Uterus (tissue), 2 donors: ENCODE data around the gene GMDS.

ENCODE experiments used
- CTCF ChIP-seq, 4 experiments: fragments of 200-600 bp in 2 of 4; fragments of 450-650 bp in 2 of 4; sonication (generic) in 2 of 4; IDR thresholded peaks; one replicate each; pipeline ENCODE4 v1.5.1; 2016 to 2019; ENCODE audit warnings: antibody characterized with exemption in 4 of 4, mild to moderate bottlenecking in 2 of 4, moderate library complexity in 1 of 4
- POLR2A ChIP-seq, 2 donors: fragments of 450-650 bp; IDR thresholded peaks; one replicate each; pipeline ENCODE4 v1.6.1; 2016; ENCODE audit warnings: antibody characterized with exemption in 2 of 2, mild to moderate bottlenecking in 1 of 2, moderate library complexity in 1 of 2

GRCh38 chr6:1820165-1820564, 425.2 kb downstream of the GMDS start:
- TF ChIP-seq CTCF (IDR thresholded peaks at IDR 0.05) (no peak), POLR2A (IDR thresholded peaks at IDR 0.05) (no peak)
